Measurements from ENCODE around the gene MAPK12. TPM values are rescaled to one million over a fixed set of nuclear protein-coding genes. Genes with fewer than 3 reads are reported as not detected.
"Not testable (repeated sequence)": the region's sequence is repeated elsewhere in the genome, so short reads cannot be mapped to it uniquely, and the experiment has no call there.

Gene MAPK12
- total RNA-seq, 1 experiment from 2014 or later: 24.9 TPM

- CTCF ChIA-PET: interaction anchor here (0.6 to 3.1 kb wide), 4 partner anchors 9 to 58 kb away, joined by 3 to 14 read pairs (median 4); no protein-coding TSS in a partner anchor
- Mint-ChIP-seq H3K36me3 (ENCODE audit: insufficient read depth, unreplicated experiment) (peaks cover 72% of the 10 kb centered on the region), H3K27me3 (ENCODE audit: insufficient read depth, unreplicated experiment) (no peaks in the 10 kb centered on the region), H3K4me1 (ENCODE audit: insufficient read depth, unreplicated experiment) (peaks cover 6% of the 10 kb centered on the region), H3K4me3 (ENCODE audit: unreplicated experiment) (no peak overlapping the region), H3K27ac (ENCODE audit: low read depth, unreplicated experiment) (no peak overlapping the region), H3K9me3 (ENCODE audit: unreplicated experiment) (no peaks in the 10 kb centered on the region)
- BruUV-seq (replicated peaks): no TSS peak
- intact Hi-C loops (cut with micrococcal nuclease): no loop called here
- POLR2A ChIA-PET: interaction anchor here (0.9 to 1.0 kb wide), 2 partner anchors 15 to 88 kb away, joined by 3 to 4 read pairs; no protein-coding TSS in a partner anchor
- no peak for DNase-seq (ENCODE audit: unreplicated experiment)
- TF ChIP-seq CTCF (IDR thresholded peaks at IDR 0.05; ENCODE audit: unreplicated experiment): no peak
Observed at GRCh38 chr22:50206599-50206998, 54.9 kb downstream of the MAPK12 start.

DNA sequence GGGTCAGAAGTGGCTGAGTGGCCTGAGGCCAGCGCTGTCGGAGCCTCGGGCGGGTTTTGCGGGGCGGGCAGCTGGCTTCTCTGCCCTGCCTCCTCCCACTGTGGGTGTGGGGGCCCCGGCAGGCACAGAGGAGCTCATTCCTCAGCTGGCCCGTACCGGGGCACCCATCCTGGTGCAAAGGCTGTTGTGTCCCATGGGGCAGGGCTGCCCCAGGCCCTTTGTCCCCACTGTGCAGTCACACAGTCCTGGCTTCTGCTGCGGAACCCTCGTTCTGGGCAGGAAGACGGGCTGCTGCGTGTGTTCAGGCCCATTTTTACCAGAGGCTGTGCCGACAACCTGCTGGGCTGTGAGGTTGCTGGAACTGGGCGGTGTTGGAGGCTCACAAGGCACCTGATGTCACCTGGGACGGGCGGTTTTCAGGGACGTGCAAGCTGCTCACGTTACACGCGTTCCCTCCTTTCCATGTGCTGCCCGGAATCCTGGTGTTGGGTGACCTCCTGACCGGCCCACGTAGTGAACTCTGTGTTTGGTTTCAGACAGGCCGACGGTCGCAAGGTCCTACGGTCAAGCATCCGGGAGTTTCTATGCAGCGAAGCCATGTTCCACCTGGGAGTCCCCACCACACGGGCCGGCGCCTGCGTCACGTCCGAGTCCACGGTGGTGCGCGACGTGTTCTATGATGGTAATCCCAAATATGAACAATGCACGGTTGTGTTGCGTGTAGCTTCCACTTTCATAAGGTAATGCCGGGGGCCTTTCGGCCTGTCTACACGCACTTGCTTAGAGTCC, 55.5 kb downstream of the MAPK12 start:
- H3K27me3 Mint-ChIP-seq (ENCODE audit: insufficient read depth, unreplicated experiment): no peaks in the 10 kb centered on the region
- no peak for TF ChIP-seq CTCF (IDR thresholded peaks at IDR 0.05; ENCODE audit: unreplicated experiment)
- intact Hi-C loops (cut with micrococcal nuclease): no loop called here
- H3K36me3 Mint-ChIP-seq (ENCODE audit: insufficient read depth, unreplicated experiment): peaks cover 72% of the 10 kb centered on the region
- POLR2A ChIA-PET: interaction anchor here (0.9 to 1.0 kb wide), 2 partner anchors 15 to 88 kb away, joined by 3 to 4 read pairs; no protein-coding TSS in a partner anchor
- no TSS peak for BruUV-seq (replicated peaks)
- no peaks in the 10 kb centered on the region for H3K9me3 Mint-ChIP-seq (ENCODE audit: unreplicated experiment)
- CTCF ChIA-PET: interaction anchor here (0.6 to 3.1 kb wide), 4 partner anchors 10 to 57 kb away, joined by 3 to 14 read pairs (median 4); no protein-coding TSS in a partner anchor
- no peak overlapping the region for H3K4me3 Mint-ChIP-seq (ENCODE audit: unreplicated experiment)
- DNase-seq (ENCODE audit: unreplicated experiment): no peak
- no peak overlapping the region for H3K27ac Mint-ChIP-seq (ENCODE audit: low read depth, unreplicated experiment)
- H3K4me1 Mint-ChIP-seq (ENCODE audit: insufficient read depth, unreplicated experiment): peaks cover 6% of the 10 kb centered on the region

GRCh38 chr22:50204998-50205397, 56.5 kb downstream of the MAPK12 start:
- DNase-seq (ENCODE audit: unreplicated experiment); BruUV-seq (replicated peaks); H3K9me3 Mint-ChIP-seq (ENCODE audit: unreplicated experiment); H3K4me1 Mint-ChIP-seq (ENCODE audit: insufficient read depth, unreplicated experiment); H3K27me3 Mint-ChIP-seq (ENCODE audit: insufficient read depth, unreplicated experiment); intact Hi-C loops (cut with micrococcal nuclease); H3K4me3 Mint-ChIP-seq (ENCODE audit: unreplicated experiment): not testable (repeated sequence)
- CTCF ChIA-PET: interaction anchor here (1.6 kb wide), 1 partner anchor 57 kb away, joined by 3 read pairs; no protein-coding TSS in a partner anchor
- POLR2A ChIA-PET: interaction anchor here (1.4 kb wide), 1 partner anchor 14 kb away, joined by 7 read pairs; no protein-coding TSS in a partner anchor
- Mint-ChIP-seq H3K36me3 (ENCODE audit: insufficient read depth, unreplicated experiment) (peaks cover 67% of the 10 kb centered on the region), H3K27ac (ENCODE audit: low read depth, unreplicated experiment) (peak overlapping the region; percentile 8)

- no peak for TF ChIP-seq CTCF (IDR thresholded peaks at IDR 0.05; ENCODE audit: unreplicated experiment)
- no peaks in the 10 kb centered on the region for H3K9me3 Mint-ChIP-seq (ENCODE audit: unreplicated experiment)
- H3K36me3 Mint-ChIP-seq (ENCODE audit: insufficient read depth, unreplicated experiment): peaks cover 65% of the 10 kb centered on the region
- H3K4me3 Mint-ChIP-seq (ENCODE audit: unreplicated experiment): no peak overlapping the region
- intact Hi-C loops (cut with micrococcal nuclease): no loop called here
- H3K27ac Mint-ChIP-seq (ENCODE audit: low read depth, unreplicated experiment): peak overlapping the region; percentile 8
- CTCF ChIA-PET: interaction anchor here (0.7 to 1.7 kb wide), 4 partner anchors 55 to 58 kb away, joined by 3 to 6 read pairs (median 4); no protein-coding TSS in a partner anchor
- H3K4me1 Mint-ChIP-seq (ENCODE audit: insufficient read depth, unreplicated experiment): peaks cover under 1% of the 10 kb centered on the region
- no peaks in the 10 kb centered on the region for H3K27me3 Mint-ChIP-seq (ENCODE audit: insufficient read depth, unreplicated experiment)
- no peak for DNase-seq (ENCODE audit: unreplicated experiment)
- BruUV-seq (replicated peaks): no TSS peak
- POLR2A ChIA-PET: interaction anchor here (1.4 kb wide), 1 partner anchor 14 kb away, joined by 7 read pairs; no protein-coding TSS in a partner anchor
Observed at GRCh38 chr22:50204571-50204970, 56.9 kb downstream of the MAPK12 start.
